Measurements from ENCODE around the gene EML4.
"Not testable (repeated sequence)": the region's sequence is repeated elsewhere in the genome, so short reads cannot be mapped to it uniquely, and the experiment has no call there.

EML4 gene

GRCh38 chr2:42371611-42372473 lies 202.7 kb downstream of the EML4 start:
- no peak overlapping the region for H3K27ac ChIP-seq

GRCh38 chr2:42372474-42373200 lies 203.5 kb downstream of the EML4 start:
- TF ChIP-seq CTCF (conservative IDR thresholded peaks at IDR 0.05) (no peak), ZFX (IDR thresholded peaks at IDR 0.05) (no peak)
- H3K27ac ChIP-seq: no peak overlapping the region

More at GRCh38 chr2:42371611-42372473, 202.7 kb downstream of the EML4 start:
- TF ChIP-seq ZFX (IDR thresholded peaks at IDR 0.05): no peak
- TF ChIP-seq CTCF (conservative IDR thresholded peaks at IDR 0.05): no peak

DNA sequence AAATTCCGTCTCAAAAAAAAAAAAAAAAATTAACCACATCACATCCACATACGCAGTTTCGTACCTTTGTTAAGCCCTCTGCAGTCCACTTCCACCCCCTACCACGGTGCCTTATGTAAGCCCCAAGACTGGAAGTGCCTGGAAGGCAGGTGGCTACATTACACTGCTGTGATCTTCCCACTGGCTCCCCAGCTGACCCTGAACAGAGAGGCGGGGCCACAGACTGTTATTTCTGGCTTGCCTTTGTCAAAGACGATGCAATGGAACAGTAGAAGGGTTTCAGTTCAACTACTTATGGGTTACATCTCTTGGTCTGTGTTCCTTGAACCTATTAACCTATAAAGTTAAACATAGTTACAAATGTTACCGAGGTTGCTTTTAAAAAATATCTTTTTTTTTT lies 207.6 kb downstream of the EML4 start:
- H3K27ac ChIP-seq: no peak overlapping the region
- TF ChIP-seq CTCF (conservative IDR thresholded peaks at IDR 0.05): no peak
- TF ChIP-seq ZFX (IDR thresholded peaks at IDR 0.05): no peak

DNA sequence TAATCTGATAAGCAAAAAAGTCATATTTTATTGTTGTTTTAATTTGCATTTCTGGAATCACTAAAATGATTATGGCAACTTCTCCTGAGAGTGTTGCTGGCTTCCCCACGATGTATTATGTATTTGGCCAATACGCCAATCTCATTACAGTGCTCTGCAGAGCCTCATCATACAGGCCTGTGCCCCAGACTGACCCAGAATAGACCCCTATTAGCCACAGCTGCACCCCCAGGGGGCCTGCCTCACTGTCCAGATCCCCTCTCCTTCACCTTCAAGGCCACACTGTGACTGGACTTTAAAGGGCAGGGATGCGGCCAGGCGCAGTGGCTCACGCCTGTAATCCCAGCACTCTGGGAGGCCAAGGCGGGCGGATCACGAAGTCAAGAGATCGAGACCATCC lies 209.3 kb downstream of the EML4 start:
- TF ChIP-seq CTCF (conservative IDR thresholded peaks at IDR 0.05) (no peak), ZFX (IDR thresholded peaks at IDR 0.05) (no peak)

DNA sequence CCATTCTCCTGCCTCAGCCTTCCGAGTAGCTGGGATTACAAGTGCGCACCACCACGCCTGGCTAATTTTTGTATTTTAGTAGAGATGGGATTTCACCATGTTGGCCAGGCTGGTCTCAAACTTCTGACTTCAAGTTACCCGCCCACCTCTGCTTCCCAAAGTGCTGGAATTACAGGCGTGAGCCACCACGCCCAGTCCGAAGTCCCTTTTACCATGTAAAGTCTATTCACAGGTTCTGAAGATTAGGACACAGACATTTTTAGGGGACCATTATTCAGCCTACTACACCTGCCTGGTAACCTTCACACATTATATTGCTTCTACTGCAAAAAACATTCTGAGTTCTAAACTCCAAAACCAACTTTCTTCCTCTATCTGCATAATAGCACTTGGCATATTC lies 210.9 kb downstream of the EML4 start:
- not testable (repeated sequence) for H3K27ac ChIP-seq

More for the DNA sequence above, 209.3 kb downstream of the EML4 start:
- no peak overlapping the region for H3K27ac ChIP-seq

DNA sequence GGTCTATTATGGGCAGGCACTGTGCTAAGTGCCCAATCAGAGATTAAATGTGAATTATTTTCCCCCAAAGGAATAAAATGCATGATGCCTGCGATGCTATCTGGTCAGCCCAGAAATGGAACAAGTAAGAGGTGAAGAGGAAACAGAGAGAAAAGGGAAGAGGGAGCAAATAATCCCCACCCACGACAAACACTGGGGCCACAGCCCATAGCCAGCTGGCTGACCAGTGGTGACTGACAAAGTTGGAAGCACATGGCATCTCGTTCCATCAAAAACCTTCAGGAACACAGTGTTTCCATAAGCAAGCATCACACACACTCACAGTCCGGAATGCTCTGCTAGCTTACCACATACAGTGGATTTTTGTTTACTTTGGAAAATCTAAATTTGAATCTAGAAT lies 213.0 kb downstream of the EML4 start:
- H3K27ac ChIP-seq: no peak overlapping the region
- TF ChIP-seq CTCF (conservative IDR thresholded peaks at IDR 0.05): no peak
- TF ChIP-seq ZFX (IDR thresholded peaks at IDR 0.05): no peak
